ENCODE data around the gene SH3PXD2A.

SH3PXD2A gene

DNA sequence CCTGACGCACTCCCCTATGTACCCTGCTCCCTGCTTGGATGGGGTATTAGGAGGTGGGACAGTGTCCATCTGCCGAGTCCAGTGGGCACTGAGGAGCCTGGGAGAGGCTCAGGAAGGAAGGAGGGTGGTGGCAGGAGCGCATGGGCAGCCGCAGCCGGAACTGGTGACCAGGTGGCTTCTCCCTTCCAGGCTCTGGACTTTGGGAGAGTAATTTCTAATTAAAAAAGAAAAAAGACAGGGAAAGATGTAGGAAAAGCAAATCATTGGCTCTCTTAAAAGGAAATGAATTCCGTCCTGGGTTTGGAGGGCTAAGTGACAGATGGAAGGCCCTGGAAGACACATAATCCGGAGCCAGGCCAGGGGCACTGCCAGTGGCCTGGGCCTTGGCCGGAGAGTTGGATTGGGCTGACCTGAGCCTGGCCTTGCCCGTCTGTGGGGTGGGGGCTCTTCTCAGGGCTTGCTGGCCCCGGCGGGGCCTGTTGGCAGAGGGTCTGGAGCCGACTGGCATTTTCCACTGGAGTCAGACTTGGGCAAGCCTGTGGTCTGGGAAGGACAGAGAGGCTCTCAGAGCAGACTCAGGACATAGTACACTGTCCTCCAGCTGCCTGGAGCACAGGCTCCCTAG, 298.9 kb downstream of the SH3PXD2A start:
- H3K4me3 ChIP-seq (IDR thresholded peaks at IDR 0.05; ENCODE audit: insufficient read depth, low read depth, low read length), result no peak overlapping the region
- H3K27me3 ChIP-seq (ENCODE audit: insufficient read depth, low read depth), result peaks cover 3% of the 10 kb centered on the region; the same call in 1 of the 2 replicates
- H4K20me1 ChIP-seq (ENCODE audit: insufficient read depth), result no peaks in the 10 kb centered on the region

DNA sequence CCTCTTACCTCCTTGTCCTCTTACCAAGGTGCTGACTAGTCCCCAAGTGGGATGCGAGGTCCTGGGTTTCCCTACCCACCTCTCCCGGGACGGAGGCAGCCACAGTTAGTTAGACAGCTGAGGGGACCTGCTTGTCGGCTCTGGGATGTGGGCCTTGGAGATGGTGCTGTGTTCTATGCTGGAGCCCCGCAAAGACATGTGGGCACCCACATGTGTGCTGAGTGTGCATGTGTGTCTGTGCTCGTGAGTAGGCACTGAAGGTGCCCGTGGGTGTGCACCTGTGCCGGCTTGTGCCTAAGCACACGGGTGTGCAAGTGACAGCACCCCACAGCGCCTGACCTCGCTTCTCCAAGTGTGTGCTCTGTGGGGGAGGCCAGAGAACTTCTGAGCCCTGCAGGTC, 299.7 kb downstream of the SH3PXD2A start:
- no peaks in the 10 kb centered on the region for H3K36me3 ChIP-seq (ENCODE audit: insufficient read depth)
- no peak overlapping the region for H3K4me3 ChIP-seq (IDR thresholded peaks at IDR 0.05; ENCODE audit: insufficient read depth, low read depth, low read length)
- TF ChIP-seq, protein P1, sequence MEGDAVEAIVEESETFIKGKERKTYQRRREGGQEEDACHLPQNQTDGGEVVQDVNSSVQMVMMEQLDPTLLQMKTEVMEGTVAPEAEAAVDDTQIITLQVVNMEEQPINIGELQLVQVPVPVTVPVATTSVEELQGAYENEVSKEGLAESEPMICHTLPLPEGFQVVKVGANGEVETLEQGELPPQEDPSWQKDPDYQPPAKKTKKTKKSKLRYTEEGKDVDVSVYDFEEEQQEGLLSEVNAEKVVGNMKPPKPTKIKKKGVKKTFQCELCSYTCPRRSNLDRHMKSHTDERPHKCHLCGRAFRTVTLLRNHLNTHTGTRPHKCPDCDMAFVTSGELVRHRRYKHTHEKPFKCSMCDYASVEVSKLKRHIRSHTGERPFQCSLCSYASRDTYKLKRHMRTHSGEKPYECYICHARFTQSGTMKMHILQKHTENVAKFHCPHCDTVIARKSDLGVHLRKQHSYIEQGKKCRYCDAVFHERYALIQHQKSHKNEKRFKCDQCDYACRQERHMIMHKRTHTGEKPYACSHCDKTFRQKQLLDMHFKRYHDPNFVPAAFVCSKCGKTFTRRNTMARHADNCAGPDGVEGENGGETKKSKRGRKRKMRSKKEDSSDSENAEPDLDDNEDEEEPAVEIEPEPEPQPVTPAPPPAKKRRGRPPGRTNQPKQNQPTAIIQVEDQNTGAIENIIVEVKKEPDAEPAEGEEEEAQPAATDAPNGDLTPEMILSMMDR (conservative IDR thresholded peaks at IDR 0.05; ENCODE audit: low read depth, low read length), result no peak
- no peak overlapping the region for H3K27ac ChIP-seq
- no peak overlapping the region for H3K4me2 ChIP-seq
- H2AFZ ChIP-seq (ENCODE audit: low read depth), result no peak overlapping the region
- H3K4me1 ChIP-seq (ENCODE audit: low read depth, poor library complexity, severe bottlenecking), result no peaks in the 10 kb centered on the region
- no peak overlapping the region for H3K9ac ChIP-seq
- H4K20me1 ChIP-seq (ENCODE audit: insufficient read depth), result no peaks in the 10 kb centered on the region
- H3K79me2 ChIP-seq (ENCODE audit: insufficient read depth, low read depth), result no peaks in the 10 kb centered on the region
- peaks cover 3% of the 10 kb centered on the region; the same call in 1 of the 2 replicates for H3K27me3 ChIP-seq (ENCODE audit: insufficient read depth, low read depth)

More for the DNA sequence above, 298.9 kb downstream of the SH3PXD2A start:
- H3K36me3 ChIP-seq (ENCODE audit: insufficient read depth), result no peaks in the 10 kb centered on the region
- no peak overlapping the region for H3K4me2 ChIP-seq
- no peaks in the 10 kb centered on the region for H3K79me2 ChIP-seq (ENCODE audit: insufficient read depth, low read depth)
- H3K27ac ChIP-seq, result no peak overlapping the region
- no peak overlapping the region for H2AFZ ChIP-seq (ENCODE audit: low read depth)
- H3K4me1 ChIP-seq (ENCODE audit: low read depth, poor library complexity, severe bottlenecking), result no peaks in the 10 kb centered on the region
- TF ChIP-seq, protein P1 (conservative IDR thresholded peaks at IDR 0.05; ENCODE audit: low read depth, low read length), result no peak
- no peak overlapping the region for H3K9ac ChIP-seq

DNA sequence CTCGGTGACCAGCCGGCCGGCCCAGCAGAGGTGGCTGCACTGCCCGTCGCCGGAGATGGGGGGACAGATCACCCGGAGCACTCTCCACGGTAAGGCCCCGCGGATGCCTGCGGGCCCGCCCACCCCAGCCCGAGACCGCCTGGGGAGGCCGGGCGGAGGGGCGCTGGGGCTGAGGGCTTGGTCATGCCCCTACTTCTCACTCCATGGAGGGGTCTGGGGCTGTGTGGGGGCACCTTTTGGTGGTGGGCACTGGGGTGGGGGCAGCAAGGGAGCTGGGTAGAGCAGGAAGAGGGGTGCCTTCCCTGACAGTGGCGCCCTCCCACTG, 300.1 kb downstream of the SH3PXD2A start:
- Histone ChIP-seq H2AFZ (ENCODE audit: low read depth) (no peak overlapping the region; the same call in 1 of the 2 replicates), H3K4me3 (IDR thresholded peaks at IDR 0.05; ENCODE audit: insufficient read depth, low read depth, low read length) (no peak overlapping the region)

DNA sequence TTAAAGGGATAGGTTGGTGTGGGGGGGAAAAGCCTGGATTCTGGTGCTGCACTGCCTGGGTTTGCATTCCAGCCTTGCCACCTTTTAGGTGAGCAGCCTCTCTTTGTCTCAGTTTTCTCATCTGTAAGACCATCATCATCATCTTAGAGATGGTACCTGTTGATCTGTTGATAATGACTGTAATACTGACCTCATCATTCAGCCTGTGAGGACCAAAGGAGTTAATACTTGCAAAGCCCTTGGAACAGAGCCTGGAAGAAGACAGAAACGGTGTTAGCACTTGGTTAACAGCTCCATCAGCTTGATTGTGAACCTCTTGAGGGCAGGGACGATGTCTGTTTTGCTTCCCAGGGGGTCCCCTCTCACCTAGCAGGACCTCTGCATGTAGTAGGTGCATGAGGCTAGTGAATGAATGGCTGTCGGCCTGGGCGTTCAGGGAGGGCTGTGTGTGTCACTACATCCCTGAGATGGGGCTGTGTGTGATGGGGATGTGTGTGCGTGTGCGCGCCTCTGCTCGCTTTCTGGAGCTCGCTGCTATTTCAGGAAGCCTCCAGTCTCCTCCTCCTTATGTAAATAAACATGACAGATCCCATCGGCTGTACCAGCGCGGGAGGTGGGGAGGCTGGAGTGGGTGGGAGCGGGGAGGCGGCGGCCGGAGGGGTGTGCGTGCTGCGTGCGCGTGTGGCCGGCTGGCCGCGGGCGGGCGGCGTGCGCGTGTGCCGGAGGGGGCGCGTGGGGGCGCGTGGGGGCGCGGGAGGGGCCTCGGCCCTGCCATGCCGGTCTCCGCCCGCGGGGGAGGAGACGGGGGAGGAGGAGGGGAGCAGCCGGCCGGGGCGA, 300.7 kb downstream of the SH3PXD2A start:
- H3K4me2 ChIP-seq, result no peak overlapping the region
- H4K20me1 ChIP-seq (ENCODE audit: insufficient read depth), result no peaks in the 10 kb centered on the region
- H3K4me1 ChIP-seq (ENCODE audit: low read depth, poor library complexity, severe bottlenecking), result no peaks in the 10 kb centered on the region
- peaks cover 3% of the 10 kb centered on the region; the same call in 1 of the 2 replicates for H3K27me3 ChIP-seq (ENCODE audit: insufficient read depth, low read depth)
- TF ChIP-seq, protein P1 (conservative IDR thresholded peaks at IDR 0.05; ENCODE audit: low read depth, low read length), result no peak
- no peak overlapping the region; the same call in 1 of the 2 replicates for H2AFZ ChIP-seq (ENCODE audit: low read depth)
- no peaks in the 10 kb centered on the region for H3K79me2 ChIP-seq (ENCODE audit: insufficient read depth, low read depth)
- H3K4me3 ChIP-seq (IDR thresholded peaks at IDR 0.05; ENCODE audit: insufficient read depth, low read depth, low read length), result no peak overlapping the region
- no peaks in the 10 kb centered on the region for H3K36me3 ChIP-seq (ENCODE audit: insufficient read depth)
- no peak overlapping the region for H3K9ac ChIP-seq
- no peak overlapping the region for H3K27ac ChIP-seq

More for the DNA sequence above, 300.1 kb downstream of the SH3PXD2A start:
- H4K20me1 ChIP-seq (ENCODE audit: insufficient read depth), result no peaks in the 10 kb centered on the region
- no peak overlapping the region for H3K4me2 ChIP-seq
- no peaks in the 10 kb centered on the region for H3K4me1 ChIP-seq (ENCODE audit: low read depth, poor library complexity, severe bottlenecking)
- TF ChIP-seq, protein P1 (conservative IDR thresholded peaks at IDR 0.05; ENCODE audit: low read depth, low read length), result no peak
- H3K27ac ChIP-seq, result no peak overlapping the region
- no peaks in the 10 kb centered on the region for H3K79me2 ChIP-seq (ENCODE audit: insufficient read depth, low read depth)
- peaks cover 3% of the 10 kb centered on the region; the same call in 1 of the 2 replicates for H3K27me3 ChIP-seq (ENCODE audit: insufficient read depth, low read depth)
- no peaks in the 10 kb centered on the region for H3K36me3 ChIP-seq (ENCODE audit: insufficient read depth)
- H3K9ac ChIP-seq, result no peak overlapping the region

All from KMS-11 (cell line).